Measurements from ENCODE around the gene PSMB7. TPM values are rescaled to one million over a fixed set of nuclear protein-coding genes. Genes with fewer than 3 reads are reported as not detected.

Gene PSMB7
- total and polyA plus RNA-seq, 2 of the 8 experiments (the other 6 are each of a cell fraction or from before 2014, with no cell fraction given), result 222 to 357 TPM

DNA sequence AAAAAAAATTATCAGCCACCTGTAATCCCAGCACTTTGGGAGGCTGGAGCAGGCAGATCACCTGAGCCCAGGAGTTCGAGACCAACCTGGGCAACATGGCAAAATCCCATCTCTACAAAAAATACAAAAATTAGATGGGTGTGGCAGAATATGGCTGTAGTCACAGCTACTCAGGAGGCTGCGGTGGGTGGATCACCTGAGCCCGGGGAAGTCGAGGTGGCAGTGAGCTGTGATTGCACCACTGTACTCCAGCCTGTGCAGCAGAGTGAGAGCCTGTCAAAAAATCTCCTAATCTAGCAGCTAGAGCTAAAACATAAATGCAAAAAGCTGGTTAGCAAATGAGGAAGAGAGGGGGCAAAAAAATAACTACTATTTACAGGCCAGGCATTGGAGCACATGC is 12.0 kb downstream of the PSMB7 start:
- H3K9ac ChIP-seq (replicated peaks in 1 of 4; ENCODE audit: extremely low read depth in 1 of 4, low read depth in 3 of 4, low read length in 3 of 4), result no peak overlapping the region
- H3K9me3 ChIP-seq (ENCODE audit: insufficient read depth in 2 of 2, low read depth in 1 of 2, low read length in 1 of 2), result no peaks in the 10 kb centered on the region
- H2BK20ac ChIP-seq (ENCODE audit: low read length), result no peak overlapping the region
- H3K36me3 ChIP-seq (ENCODE audit: control insufficient read depth in 2 of 4, insufficient read depth in 4 of 4, low read length in 3 of 4), result peaks cover 5 to 50% (median 24%) of the 10 kb centered on the region in 4 experiments
- H3K18ac ChIP-seq (ENCODE audit: extremely low read depth, low read length), result no peak overlapping the region
- H3K14ac ChIP-seq (ENCODE audit: insufficient read length), result no peak overlapping the region
- no peak overlapping the region for H3K27ac ChIP-seq (ENCODE audit: low read depth, low read length)
- H4K5ac ChIP-seq (ENCODE audit: insufficient read length, low read depth, low read length), result no peak overlapping the region
- no peak overlapping the region for H3K23ac ChIP-seq (ENCODE audit: insufficient read length)
- no peak overlapping the region for H2BK120ac ChIP-seq (replicated peaks; ENCODE audit: low read depth, low read length)
- no peaks in the 10 kb centered on the region for H3K27me3 ChIP-seq (replicated peaks in 1 of 4; ENCODE audit: control insufficient read depth in 3 of 4, extremely low read depth in 1 of 4, insufficient read depth in 3 of 4, low read length in 3 of 4)
- no peak for FAIRE-seq
- peaks cover 9 to 13% of the 10 kb centered on the region in 2 experiments for H4K20me1 ChIP-seq (replicated peaks in 1 of 2; ENCODE audit: control insufficient read depth in 1 of 2, insufficient read depth in 2 of 2, low read length in 2 of 2)
- WGBS, 2 experiments (ENCODE audit: extremely low coverage in 1 of 2, insufficient coverage in 1 of 2, insufficient read length in 1 of 2, insufficient replicate concordance in 2 of 2, low coverage in 1 of 2, low lambda C conversion rate in 2 of 2, missing lambda C conversion rate in 1 of 2), result 93% methylated on average over 4 of the region's 4 CpGs; no CpG with 5 or more reads in 1 of the 2 experiments
- no peak overlapping the region for H4K8ac ChIP-seq (ENCODE audit: extremely low read depth, insufficient read depth, low read length)
- no peak overlapping the region for H3K4ac ChIP-seq (replicated peaks; ENCODE audit: insufficient read length, low read depth, low read length)
- H3K4me3 ChIP-seq (ENCODE audit: extremely low read depth in 1 of 4, insufficient read depth in 2 of 4, low read depth in 3 of 4, low read length in 4 of 4), result no peak overlapping the region
- H3K4me2 ChIP-seq (ENCODE audit: insufficient read depth in 1 of 2, low read depth in 2 of 2, low read length in 2 of 2), result no peak overlapping the region
- no peak overlapping the region for H2BK12ac ChIP-seq (ENCODE audit: low read depth, low read length)
- no peak overlapping the region for H2AFZ ChIP-seq (ENCODE audit: low read length)
- POLR2A ChIA-PET (ENCODE audit: partially characterized antibody), result interaction anchor here (0.7 to 1.3 kb wide), 2 partner anchors 48 to 797 kb away, joined by 4 read pairs; partner anchors contain the start of gene ADGRD2
- peaks cover 3 to 14% (median 12%) of the 10 kb centered on the region in 4 experiments for H3K4me1 ChIP-seq (replicated peaks in 1 of 4; ENCODE audit: control insufficient read depth in 3 of 4, insufficient read depth in 4 of 4, low read length in 3 of 4)
- H2BK15ac ChIP-seq (ENCODE audit: low read length), result no peak overlapping the region
- no peak overlapping the region for H4K91ac ChIP-seq (replicated peaks; ENCODE audit: insufficient read length, low read length)
- CTCF ChIA-PET (ENCODE audit: partially characterized antibody), result interaction anchor here (0.9 to 21.3 kb wide), 3 partner anchors 9 to 25 kb away, joined by 3 to 330 read pairs (median 330); partner anchors contain the start of gene PSMB7
- no peak overlapping the region for H2BK5ac ChIP-seq (ENCODE audit: low read depth, low read length)
- H3K79me2 ChIP-seq (ENCODE audit: control insufficient read depth in 1 of 2, insufficient read depth in 2 of 2, low read length in 2 of 2), result peaks cover 0 to 56% of the 10 kb centered on the region in 2 experiments; a peak in 2 of 4 replicates
- TF ChIP-seq SP2 (IDR thresholded peaks at IDR 0.05; ENCODE audit: low read length) (no peak), EP300 (IDR thresholded peaks at IDR 0.05; ENCODE audit: borderline replicate concordance in 1 of 2, low read depth in 2 of 2, low read length in 2 of 2) (no peak), GTF2F1 (IDR thresholded peaks at IDR 0.05; ENCODE audit: borderline replicate concordance, low read depth, low read length) (no peak), SP4 (IDR thresholded peaks at IDR 0.05; ENCODE audit: low read length) (no peak), SRF (IDR thresholded peaks at IDR 0.05; ENCODE audit: low read depth, low read length) (no peak), RXRA (IDR thresholded peaks at IDR 0.05; ENCODE audit: insufficient read depth, low read depth, low read length) (no peak), ZNF274 (IDR thresholded peaks at IDR 0.05; ENCODE audit: borderline replicate concordance, extremely low read depth, low read length) (no peak), BACH1 (IDR thresholded peaks at IDR 0.05; ENCODE audit: low read length) (no peak), CHD1 (IDR thresholded peaks at IDR 0.05; ENCODE audit: low read depth, low read length) (no peak)
- TF ChIP-seq, protein P1, sequence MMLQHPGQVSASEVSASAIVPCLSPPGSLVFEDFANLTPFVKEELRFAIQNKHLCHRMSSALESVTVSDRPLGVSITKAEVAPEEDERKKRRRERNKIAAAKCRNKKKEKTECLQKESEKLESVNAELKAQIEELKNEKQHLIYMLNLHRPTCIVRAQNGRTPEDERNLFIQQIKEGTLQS (IDR thresholded peaks at IDR 0.05; ENCODE audit: insufficient read depth, low read depth, low read length), result no peak
- H2AK5ac ChIP-seq (ENCODE audit: low read depth, low read length), result no peak overlapping the region
- H3K23me2 ChIP-seq (ENCODE audit: low read depth, low read length), result no peaks in the 10 kb centered on the region
- no peak overlapping the region for H3K56ac ChIP-seq (replicated peaks; ENCODE audit: insufficient read length, low read depth, low read length)
- H3K79me1 ChIP-seq (ENCODE audit: low read depth, low read length), result peaks cover 9% of the 10 kb centered on the region
- DNase-seq (ENCODE audit: low read depth in 1 of 2, low spot score in 2 of 2), result no peak

Measured in H1 (cell line).